MM.1S (cell line): ENCODE results near the gene CERS5.

Source experiments
- CTCF ChIP-seq: fragments of 300-600 bp; sonication (generic); IDR thresholded peaks from 2 replicates; pipeline ENCODE4 v1.5.1; 2016; ENCODE audit warnings: antibody characterized with exemption, low read length, mixed read lengths
- EZH2 ChIP-seq: fragments of 300-600 bp; sonication (generic); optimal IDR thresholded peaks from 2 replicates; pipeline ENCODE3; 2017; ENCODE audit warnings: low read depth, mild to moderate bottlenecking, antibody characterized with exemption, low read length, mixed read lengths

DNA sequence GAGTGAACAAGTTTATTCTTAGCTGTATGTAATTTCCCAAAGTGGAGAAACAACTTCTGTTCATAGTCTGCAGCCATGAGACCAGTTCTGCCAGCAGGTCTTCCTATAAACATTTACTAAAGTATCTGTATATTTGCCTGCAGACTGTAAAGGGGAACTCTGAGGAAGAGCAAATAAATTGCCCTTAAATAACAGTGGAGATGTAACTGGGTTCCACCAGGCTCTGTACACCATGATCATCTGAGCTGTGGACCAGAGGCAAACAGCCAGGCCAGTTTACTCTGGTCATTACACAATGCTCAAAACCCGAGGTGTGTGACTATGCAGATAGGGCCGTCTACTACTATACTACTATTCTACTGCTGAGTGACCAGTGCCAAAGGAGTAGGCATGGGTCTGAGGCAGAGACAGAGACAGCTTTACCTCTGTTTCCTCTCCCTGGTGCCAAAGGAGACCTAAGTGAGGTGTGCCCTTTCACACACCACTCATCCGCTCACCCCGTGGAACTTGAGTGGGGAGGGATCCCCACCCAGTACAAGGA lies 21.1 kb upstream of the CERS5 start:
- TF ChIP-seq EZH2, result no peak
- no peak for TF ChIP-seq CTCF
